Mammary epithelial cell (primary cell): Measurements from ENCODE around the gene RBCK1.

Source experiments
- CTCF ChIP-seq, 2 donors: IDR thresholded peaks in 1 of 2; conservative IDR thresholded peaks in 1 of 2; 2 replicates each; pipeline ENCODE4 v1.5.1; 2011 to 2012; ENCODE audit warnings: inconsistent platforms in 2 of 2, low read length in 2 of 2, mild to moderate bottlenecking in 2 of 2, control low read depth in 1 of 2, low read depth in 1 of 2; ENCODE audit not compliant: insufficient read depth in 1 of 2; ENCODE audit errors: extremely low read depth in 1 of 2
- EZH2 ChIP-seq: IDR thresholded peaks from 2 replicates; pipeline ENCODE4 v1.6.1; 2012; ENCODE audit warnings: low read length, inconsistent platforms, borderline replicate concordance

- TF ChIP-seq CTCF (conservative IDR thresholded peaks at IDR 0.05 in 1 of 2, IDR thresholded peaks at IDR 0.05 in 1 of 2; ENCODE audit: extremely low read depth in 1 of 2, insufficient read depth in 1 of 2, low read depth in 1 of 2, low read length in 2 of 2) (no peak), EZH2 (no peak)
Observed at GRCh38 chr20:479487-479886, 71.4 kb downstream of the RBCK1 start.
